Measurements from ENCODE around the gene EME1. TPM values are rescaled to one million over a fixed set of nuclear protein-coding genes. Genes with fewer than 3 reads are reported as not detected.

EME1 gene
- total and polyA plus RNA-seq, 10 of the 15 experiments (the other 5 are each of a cell fraction or from before 2014, with no cell fraction given): 13.8 to 40.5 (median 22.0) TPM

- TF ChIP-seq SKIL (IDR thresholded peaks at IDR 0.05; ENCODE audit: low read depth, poor library complexity, severe bottlenecking) (peak; percentile 19), TCF3 (IDR thresholded peaks at IDR 0.05; ENCODE audit: borderline replicate concordance, insufficient read depth, low read depth, low read length) (no peak), SMAD5 (IDR thresholded peaks at IDR 0.05; ENCODE audit: low read depth) (no peak), NR2C1 (IDR thresholded peaks at IDR 0.05) (0 out of 2 replicates have a peak, but pooled peaks have one; percentile 39), PBX3 (IDR thresholded peaks at IDR 0.05; ENCODE audit: insufficient replicate concordance, low read depth, low read length) (peak; percentile 66), CTCF (IDR thresholded peaks at IDR 0.05 in 2 of 3, conservative IDR thresholded peaks at IDR 0.05 in 1 of 3; ENCODE audit: control insufficient read depth in 2 of 3, extremely low read depth in 1 of 3, insufficient read depth in 1 of 3, low read depth in 3 of 3, low read length in 3 of 3) (peak; percentile 45 to 70 (median 64)), ZNF622 (IDR thresholded peaks at IDR 0.05) (no peak), FOXM1 (IDR thresholded peaks at IDR 0.05; ENCODE audit: low read depth, low read length) (no peak), RELA (IDR thresholded peaks at IDR 0.05; ENCODE audit: borderline replicate concordance, partially characterized antibody) (no peak), BRCA1 (IDR thresholded peaks at IDR 0.05; ENCODE audit: low read depth, low read length) (no peak), MEF2A (IDR thresholded peaks at IDR 0.05; ENCODE audit: insufficient read depth, low read depth, low read length) (no peak)
- TF ChIP-seq, protein P1, sequence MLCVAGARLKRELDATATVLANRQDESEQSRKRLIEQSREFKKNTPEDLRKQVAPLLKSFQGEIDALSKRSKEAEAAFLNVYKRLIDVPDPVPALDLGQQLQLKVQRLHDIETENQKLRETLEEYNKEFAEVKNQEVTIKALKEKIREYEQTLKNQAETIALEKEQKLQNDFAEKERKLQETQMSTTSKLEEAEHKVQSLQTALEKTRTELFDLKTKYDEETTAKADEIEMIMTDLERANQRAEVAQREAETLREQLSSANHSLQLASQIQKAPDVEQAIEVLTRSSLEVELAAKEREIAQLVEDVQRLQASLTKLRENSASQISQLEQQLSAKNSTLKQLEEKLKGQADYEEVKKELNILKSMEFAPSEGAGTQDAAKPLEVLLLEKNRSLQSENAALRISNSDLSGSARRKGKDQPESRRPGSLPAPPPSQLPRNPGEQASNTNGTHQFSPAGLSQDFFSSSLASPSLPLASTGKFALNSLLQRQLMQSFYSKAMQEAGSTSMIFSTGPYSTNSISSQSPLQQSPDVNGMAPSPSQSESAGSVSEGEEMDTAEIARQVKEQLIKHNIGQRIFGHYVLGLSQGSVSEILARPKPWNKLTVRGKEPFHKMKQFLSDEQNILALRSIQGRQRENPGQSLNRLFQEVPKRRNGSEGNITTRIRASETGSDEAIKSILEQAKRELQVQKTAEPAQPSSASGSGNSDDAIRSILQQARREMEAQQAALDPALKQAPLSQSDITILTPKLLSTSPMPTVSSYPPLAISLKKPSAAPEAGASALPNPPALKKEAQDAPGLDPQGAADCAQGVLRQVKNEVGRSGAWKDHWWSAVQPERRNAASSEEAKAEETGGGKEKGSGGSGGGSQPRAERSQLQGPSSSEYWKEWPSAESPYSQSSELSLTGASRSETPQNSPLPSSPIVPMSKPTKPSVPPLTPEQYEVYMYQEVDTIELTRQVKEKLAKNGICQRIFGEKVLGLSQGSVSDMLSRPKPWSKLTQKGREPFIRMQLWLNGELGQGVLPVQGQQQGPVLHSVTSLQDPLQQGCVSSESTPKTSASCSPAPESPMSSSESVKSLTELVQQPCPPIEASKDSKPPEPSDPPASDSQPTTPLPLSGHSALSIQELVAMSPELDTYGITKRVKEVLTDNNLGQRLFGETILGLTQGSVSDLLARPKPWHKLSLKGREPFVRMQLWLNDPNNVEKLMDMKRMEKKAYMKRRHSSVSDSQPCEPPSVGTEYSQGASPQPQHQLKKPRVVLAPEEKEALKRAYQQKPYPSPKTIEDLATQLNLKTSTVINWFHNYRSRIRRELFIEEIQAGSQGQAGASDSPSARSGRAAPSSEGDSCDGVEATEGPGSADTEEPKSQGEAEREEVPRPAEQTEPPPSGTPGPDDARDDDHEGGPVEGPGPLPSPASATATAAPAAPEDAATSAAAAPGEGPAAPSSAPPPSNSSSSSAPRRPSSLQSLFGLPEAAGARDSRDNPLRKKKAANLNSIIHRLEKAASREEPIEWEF (IDR thresholded peaks at IDR 0.05; ENCODE audit: insufficient replicate concordance, low read depth, low read length): no peak
- TF ChIP-seq, protein P2, sequence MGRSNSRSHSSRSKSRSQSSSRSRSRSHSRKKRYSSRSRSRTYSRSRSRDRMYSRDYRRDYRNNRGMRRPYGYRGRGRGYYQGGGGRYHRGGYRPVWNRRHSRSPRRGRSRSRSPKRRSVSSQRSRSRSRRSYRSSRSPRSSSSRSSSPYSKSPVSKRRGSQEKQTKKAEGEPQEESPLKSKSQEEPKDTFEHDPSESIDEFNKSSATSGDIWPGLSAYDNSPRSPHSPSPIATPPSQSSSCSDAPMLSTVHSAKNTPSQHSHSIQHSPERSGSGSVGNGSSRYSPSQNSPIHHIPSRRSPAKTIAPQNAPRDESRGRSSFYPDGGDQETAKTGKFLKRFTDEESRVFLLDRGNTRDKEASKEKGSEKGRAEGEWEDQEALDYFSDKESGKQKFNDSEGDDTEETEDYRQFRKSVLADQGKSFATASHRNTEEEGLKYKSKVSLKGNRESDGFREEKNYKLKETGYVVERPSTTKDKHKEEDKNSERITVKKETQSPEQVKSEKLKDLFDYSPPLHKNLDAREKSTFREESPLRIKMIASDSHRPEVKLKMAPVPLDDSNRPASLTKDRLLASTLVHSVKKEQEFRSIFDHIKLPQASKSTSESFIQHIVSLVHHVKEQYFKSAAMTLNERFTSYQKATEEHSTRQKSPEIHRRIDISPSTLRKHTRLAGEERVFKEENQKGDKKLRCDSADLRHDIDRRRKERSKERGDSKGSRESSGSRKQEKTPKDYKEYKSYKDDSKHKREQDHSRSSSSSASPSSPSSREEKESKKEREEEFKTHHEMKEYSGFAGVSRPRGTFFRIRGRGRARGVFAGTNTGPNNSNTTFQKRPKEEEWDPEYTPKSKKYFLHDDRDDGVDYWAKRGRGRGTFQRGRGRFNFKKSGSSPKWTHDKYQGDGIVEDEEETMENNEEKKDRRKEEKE (IDR thresholded peaks at IDR 0.05): no peak
These were observed 54.1 kb downstream of the EME1 start (continued) for GRCh38 chr17:50426814-50427787.

Data from GM12878 (cell line).